ENCODE results near the gene HOXD13. TPM values are rescaled to one million over a fixed set of nuclear protein-coding genes. Genes with fewer than 3 reads are reported as not detected.

The HOXD13 gene
- total RNA-seq, 1 donor from 2014 or later = not detected

DNA sequence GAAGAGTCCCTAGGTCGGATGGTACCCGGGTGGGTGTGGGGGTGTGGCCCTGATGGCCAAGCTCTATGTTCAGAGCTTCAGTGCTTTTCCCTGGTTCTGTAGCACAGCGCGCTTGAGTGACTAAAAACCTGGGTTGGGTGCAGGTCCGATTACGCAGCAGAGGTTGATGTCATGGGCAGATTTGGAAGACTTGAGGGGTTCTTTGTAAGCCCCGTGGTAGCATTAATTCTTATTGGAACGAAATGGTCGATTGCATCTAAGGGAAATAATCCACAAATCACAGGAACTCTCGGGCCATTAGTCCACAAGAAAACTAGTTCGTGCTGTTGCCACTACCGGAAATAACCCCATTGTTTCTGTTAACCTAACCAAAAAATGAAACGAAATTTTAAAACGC is 46.0 kb downstream of the HOXD13 start:
- Mint-ChIP-seq H3K27ac (ENCODE audit: unreplicated experiment) (peak overlapping the region; percentile 22), H3K4me3 (ENCODE audit: unreplicated experiment) (peak overlapping the region; percentile 26), H3K36me3 (ENCODE audit: low read depth, unreplicated experiment) (peaks cover 6% of the 10 kb centered on the region), H3K9me3 (ENCODE audit: unreplicated experiment) (no peaks in the 10 kb centered on the region), H3K4me1 (ENCODE audit: unreplicated experiment) (peaks cover 34% of the 10 kb centered on the region), H3K27me3 (ENCODE audit: unreplicated experiment) (peaks cover 40% of the 10 kb centered on the region)
- TF ChIP-seq, protein P1, sequence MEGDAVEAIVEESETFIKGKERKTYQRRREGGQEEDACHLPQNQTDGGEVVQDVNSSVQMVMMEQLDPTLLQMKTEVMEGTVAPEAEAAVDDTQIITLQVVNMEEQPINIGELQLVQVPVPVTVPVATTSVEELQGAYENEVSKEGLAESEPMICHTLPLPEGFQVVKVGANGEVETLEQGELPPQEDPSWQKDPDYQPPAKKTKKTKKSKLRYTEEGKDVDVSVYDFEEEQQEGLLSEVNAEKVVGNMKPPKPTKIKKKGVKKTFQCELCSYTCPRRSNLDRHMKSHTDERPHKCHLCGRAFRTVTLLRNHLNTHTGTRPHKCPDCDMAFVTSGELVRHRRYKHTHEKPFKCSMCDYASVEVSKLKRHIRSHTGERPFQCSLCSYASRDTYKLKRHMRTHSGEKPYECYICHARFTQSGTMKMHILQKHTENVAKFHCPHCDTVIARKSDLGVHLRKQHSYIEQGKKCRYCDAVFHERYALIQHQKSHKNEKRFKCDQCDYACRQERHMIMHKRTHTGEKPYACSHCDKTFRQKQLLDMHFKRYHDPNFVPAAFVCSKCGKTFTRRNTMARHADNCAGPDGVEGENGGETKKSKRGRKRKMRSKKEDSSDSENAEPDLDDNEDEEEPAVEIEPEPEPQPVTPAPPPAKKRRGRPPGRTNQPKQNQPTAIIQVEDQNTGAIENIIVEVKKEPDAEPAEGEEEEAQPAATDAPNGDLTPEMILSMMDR (IDR thresholded peaks at IDR 0.05; ENCODE audit: unreplicated experiment) = no peak
- no peak for DNase-seq (ENCODE audit: low spot score)

DNA sequence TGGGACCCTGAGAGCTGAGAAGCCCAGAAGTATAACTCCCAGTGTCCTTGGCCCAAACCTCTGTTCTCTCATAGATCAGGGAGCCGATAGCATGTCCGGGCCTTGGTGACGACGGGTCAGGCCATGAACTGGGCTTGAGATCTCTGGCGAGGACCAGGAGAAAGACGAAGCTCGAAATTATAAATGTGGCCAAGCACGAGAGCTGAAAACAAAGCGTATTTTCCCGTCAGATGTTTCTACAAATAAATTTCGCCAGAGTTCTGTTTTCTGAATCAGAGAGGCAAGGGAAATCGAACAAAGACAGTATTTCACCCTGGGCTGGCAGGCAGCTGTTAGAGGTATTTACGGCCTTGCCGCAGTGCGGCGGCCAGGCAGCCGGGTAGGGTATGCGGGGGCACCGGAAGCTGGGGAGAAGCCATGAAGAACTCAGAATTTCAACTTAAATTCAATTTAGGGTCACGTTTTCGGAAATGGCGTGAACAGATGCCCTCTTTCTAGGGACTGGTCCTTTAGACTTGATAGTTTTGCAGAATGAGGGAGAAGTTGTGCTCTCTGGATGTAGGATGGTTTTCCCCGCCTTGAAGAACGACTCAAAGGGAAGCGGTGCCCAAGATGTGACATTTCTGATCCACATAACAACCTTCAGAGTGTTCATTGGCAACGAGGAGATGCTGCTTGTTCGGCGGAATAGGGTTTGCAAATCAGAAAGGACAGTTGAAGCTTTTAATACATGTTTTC is 46.6 kb downstream of the HOXD13 start:
- no peak for DNase-seq (ENCODE audit: low spot score)
- Mint-ChIP-seq H3K27ac (ENCODE audit: unreplicated experiment) (peak overlapping the region; percentile 8), H3K4me3 (ENCODE audit: unreplicated experiment) (peak overlapping the region; percentile 60), H3K4me1 (ENCODE audit: unreplicated experiment) (peaks cover 32% of the 10 kb centered on the region), H3K9me3 (ENCODE audit: unreplicated experiment) (no peaks in the 10 kb centered on the region), H3K27me3 (ENCODE audit: unreplicated experiment) (peaks cover 40% of the 10 kb centered on the region), H3K36me3 (ENCODE audit: low read depth, unreplicated experiment) (peaks cover 6% of the 10 kb centered on the region)
- TF ChIP-seq, protein P1 (IDR thresholded peaks at IDR 0.05; ENCODE audit: unreplicated experiment) = no peak

DNA sequence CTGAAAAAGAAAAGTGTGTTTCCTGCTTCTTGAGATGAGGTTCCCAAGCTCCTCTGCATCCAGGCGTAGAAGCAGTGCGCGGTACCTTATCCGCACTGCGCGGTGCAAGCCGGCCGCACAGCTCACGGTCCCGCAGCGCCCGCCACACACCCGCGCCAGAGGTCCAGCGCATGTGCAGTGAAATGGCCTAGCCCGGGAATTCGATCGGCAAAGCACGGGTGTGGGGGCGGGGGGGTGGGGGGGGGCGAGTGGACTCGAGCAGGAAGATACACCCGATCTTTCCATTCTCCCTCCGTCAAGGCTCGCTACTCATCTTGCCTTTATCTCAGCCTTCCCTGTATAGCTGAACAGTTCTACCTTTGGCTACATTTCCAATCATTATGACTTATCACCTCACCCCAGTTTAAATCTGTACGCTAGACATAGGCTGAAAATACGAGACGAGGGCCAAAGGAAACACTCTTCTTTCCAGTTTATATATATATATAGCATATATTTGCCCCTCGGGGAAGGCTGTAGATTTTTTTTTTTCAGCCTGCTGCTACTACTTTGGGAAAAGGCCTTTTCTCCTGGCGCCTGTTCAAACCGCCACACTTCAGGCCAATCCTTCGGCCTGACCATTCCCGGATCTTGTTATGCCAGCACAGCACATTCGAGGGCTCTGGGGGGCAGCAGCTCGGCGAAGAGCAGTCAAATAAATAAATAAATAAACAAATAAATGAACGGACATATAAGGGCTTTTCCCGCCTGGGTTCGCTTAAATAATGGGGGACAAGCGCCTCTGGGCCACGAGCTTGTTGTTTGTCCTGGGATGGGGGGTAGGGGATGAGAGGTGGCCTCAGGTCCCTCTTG is 47.4 kb downstream of the HOXD13 start:
- no peak for DNase-seq (ENCODE audit: low spot score)
- peaks cover 6% of the 10 kb centered on the region for H3K36me3 Mint-ChIP-seq (ENCODE audit: low read depth, unreplicated experiment)
- H3K9me3 Mint-ChIP-seq (ENCODE audit: unreplicated experiment) = no peaks in the 10 kb centered on the region
- H3K4me1 Mint-ChIP-seq (ENCODE audit: unreplicated experiment) = peaks cover 30% of the 10 kb centered on the region
- TF ChIP-seq, protein P1 (IDR thresholded peaks at IDR 0.05; ENCODE audit: unreplicated experiment) = no peak
- H3K27ac Mint-ChIP-seq (ENCODE audit: unreplicated experiment) = peak overlapping the region; percentile 52
- H3K27me3 Mint-ChIP-seq (ENCODE audit: unreplicated experiment) = peaks cover 40% of the 10 kb centered on the region
- H3K4me3 Mint-ChIP-seq (ENCODE audit: unreplicated experiment) = peak overlapping the region; percentile 60

DNA sequence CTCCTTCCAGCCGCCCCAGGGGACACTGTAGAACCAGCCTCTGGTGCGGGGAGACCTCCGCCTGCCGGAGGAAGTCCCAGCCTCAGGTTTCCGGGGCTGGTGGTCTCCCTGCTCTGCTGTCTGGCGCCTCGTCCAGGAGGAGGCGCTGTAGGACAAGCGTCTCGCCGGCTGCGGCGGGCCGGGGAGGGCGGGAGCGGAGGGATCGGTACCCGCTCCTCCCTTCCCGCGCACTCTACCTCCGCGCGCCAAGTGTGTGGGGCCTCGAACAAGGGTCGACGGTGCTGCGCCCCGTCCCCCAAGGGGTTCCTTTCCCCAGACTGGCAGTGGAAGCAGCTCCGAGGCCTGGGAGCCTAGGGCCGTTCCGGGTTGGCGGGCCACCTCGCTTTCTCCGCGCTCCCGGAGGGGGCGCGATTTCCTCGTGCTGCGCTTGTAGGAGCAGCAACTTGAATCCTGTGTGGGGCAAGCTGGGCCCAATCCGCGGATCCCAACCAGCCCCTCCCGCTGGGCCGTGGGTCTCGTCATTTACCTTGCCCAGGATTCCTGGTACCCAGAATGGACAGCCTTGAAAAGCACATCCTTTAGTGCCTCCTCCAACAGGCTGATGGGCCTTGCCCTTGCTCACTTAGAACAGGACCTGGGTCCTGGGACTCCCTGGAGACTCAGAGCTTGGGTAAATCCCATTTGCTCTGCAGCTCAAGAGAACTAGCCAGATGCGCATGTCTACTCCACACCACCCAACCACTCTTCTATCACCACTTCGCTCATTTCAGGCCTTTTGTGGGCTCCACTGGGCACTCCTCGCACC is 48.2 kb downstream of the HOXD13 start:
- Mint-ChIP-seq H3K4me1 (ENCODE audit: unreplicated experiment) (peaks cover 21% of the 10 kb centered on the region), H3K36me3 (ENCODE audit: low read depth, unreplicated experiment) (peaks cover 1% of the 10 kb centered on the region), H3K9me3 (ENCODE audit: unreplicated experiment) (no peaks in the 10 kb centered on the region), H3K4me3 (ENCODE audit: unreplicated experiment) (peak overlapping the region; percentile 83), H3K27me3 (ENCODE audit: unreplicated experiment) (peaks cover 35% of the 10 kb centered on the region), H3K27ac (ENCODE audit: unreplicated experiment) (no peak overlapping the region)
- TF ChIP-seq, protein P1 (IDR thresholded peaks at IDR 0.05; ENCODE audit: unreplicated experiment) = peak; percentile 99
- peak; percentile 90 for DNase-seq (ENCODE audit: low spot score)

Measured in endothelial cell (in vitro differentiated cells).